ENCODE results near the gene DIP2C. TPM values are rescaled to one million over a fixed set of nuclear protein-coding genes. Genes with fewer than 3 reads are reported as not detected.

Gene DIP2C
- total RNA-seq, 1 donor from 2014 or later, result 0.53 TPM

DNA sequence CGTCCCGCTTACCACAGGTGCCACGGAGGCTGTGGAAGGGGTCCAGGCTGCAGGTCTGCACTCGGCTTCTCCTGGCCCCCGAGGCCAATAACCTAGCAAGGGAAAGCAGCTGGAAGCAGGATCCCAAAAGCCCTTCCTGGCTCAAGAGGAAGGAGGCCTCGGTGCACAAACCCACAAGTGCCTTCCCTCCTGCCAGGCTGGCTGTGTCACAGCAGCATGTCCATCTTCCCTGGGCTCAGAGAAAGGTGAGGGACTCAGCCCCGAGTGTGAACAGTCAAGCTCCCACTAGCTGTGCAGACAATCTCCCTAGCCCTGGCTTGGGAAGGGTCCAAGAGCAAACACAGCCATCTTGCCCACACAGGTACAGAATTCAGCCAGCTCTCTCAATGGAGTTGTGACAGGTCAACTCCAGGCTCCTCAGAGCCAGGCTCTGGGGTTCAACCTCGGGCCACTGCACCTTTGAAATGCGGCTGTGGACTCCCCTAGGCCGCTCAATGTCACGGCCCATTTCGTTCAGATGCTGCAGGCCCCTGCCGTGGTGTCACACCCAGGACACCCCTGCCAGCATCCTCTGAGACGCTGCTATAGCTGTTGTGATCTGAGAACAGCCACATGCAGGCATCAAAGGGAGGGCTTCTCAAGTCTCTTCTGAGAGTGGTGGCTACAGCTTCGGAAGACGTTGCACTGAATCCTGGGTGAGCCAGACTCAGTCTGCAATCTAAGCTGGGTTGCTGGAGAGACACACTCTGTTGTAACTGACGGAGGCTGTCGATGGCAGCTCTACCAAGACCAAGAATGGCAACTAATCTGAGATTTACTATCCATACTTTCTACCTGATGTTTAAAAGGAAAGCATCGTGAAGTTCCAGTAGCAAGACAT, 137.9 kb downstream of the DIP2C start:
- no peak overlapping the region for H3K4me3 ChIP-seq (ENCODE audit: low read depth, low read length)
- H3K36me3 ChIP-seq (ENCODE audit: control insufficient read depth, insufficient read depth, low read length), result no peaks in the 10 kb centered on the region
- TF ChIP-seq, protein P1, sequence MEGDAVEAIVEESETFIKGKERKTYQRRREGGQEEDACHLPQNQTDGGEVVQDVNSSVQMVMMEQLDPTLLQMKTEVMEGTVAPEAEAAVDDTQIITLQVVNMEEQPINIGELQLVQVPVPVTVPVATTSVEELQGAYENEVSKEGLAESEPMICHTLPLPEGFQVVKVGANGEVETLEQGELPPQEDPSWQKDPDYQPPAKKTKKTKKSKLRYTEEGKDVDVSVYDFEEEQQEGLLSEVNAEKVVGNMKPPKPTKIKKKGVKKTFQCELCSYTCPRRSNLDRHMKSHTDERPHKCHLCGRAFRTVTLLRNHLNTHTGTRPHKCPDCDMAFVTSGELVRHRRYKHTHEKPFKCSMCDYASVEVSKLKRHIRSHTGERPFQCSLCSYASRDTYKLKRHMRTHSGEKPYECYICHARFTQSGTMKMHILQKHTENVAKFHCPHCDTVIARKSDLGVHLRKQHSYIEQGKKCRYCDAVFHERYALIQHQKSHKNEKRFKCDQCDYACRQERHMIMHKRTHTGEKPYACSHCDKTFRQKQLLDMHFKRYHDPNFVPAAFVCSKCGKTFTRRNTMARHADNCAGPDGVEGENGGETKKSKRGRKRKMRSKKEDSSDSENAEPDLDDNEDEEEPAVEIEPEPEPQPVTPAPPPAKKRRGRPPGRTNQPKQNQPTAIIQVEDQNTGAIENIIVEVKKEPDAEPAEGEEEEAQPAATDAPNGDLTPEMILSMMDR (IDR thresholded peaks at IDR 0.05; ENCODE audit: insufficient read depth, low read length, severe bottlenecking), result no peak
- FAIRE-seq (no peak), DNase-seq (ENCODE audit: low read depth) (no peak)
- H3K27me3 ChIP-seq (ENCODE audit: control insufficient read depth, insufficient read depth, low read length), result no peaks in the 10 kb centered on the region

- Histone ChIP-seq H3K4me3 (ENCODE audit: low read depth, low read length) (no peak overlapping the region), H3K27me3 (ENCODE audit: control insufficient read depth, insufficient read depth, low read length) (no peaks in the 10 kb centered on the region), H3K36me3 (ENCODE audit: control insufficient read depth, insufficient read depth, low read length) (no peaks in the 10 kb centered on the region)
- TF ChIP-seq, protein P1 (IDR thresholded peaks at IDR 0.05; ENCODE audit: insufficient read depth, low read length, severe bottlenecking), result no peak
- no peak for FAIRE-seq
- no peak for DNase-seq (ENCODE audit: low read depth)
Measured at GRCh38 chr10:550665-551372, 138.6 kb downstream of the DIP2C start.

DNA sequence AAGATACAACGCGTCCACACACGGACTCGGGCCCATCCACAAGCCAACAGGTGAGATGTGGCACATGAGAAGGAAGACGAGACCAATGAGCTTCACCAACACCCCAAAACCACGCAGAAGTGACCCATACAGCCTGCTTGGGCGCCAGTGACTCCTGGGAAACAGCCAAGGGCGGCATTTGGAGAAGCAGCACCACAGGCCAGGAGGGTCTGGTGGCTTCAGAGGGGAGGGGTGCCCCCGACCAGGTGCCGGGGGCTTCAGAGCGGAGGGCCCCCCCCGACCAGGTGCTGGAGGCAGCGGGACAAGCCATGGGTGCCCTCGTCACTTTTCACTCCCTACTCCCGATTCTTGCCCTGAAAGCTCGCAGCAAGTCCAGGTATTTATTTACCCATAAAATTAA, 140.1 kb downstream of the DIP2C start:
- no peaks in the 10 kb centered on the region for H3K27me3 ChIP-seq (ENCODE audit: control insufficient read depth, insufficient read depth, low read length)
- FAIRE-seq (no peak), DNase-seq (ENCODE audit: low read depth) (no peak)
- no peaks in the 10 kb centered on the region for H3K36me3 ChIP-seq (ENCODE audit: control insufficient read depth, insufficient read depth, low read length)
- H3K4me3 ChIP-seq (ENCODE audit: low read depth, low read length), result no peak overlapping the region
- TF ChIP-seq, protein P1 (IDR thresholded peaks at IDR 0.05; ENCODE audit: insufficient read depth, low read length, severe bottlenecking), result no peak

DNA sequence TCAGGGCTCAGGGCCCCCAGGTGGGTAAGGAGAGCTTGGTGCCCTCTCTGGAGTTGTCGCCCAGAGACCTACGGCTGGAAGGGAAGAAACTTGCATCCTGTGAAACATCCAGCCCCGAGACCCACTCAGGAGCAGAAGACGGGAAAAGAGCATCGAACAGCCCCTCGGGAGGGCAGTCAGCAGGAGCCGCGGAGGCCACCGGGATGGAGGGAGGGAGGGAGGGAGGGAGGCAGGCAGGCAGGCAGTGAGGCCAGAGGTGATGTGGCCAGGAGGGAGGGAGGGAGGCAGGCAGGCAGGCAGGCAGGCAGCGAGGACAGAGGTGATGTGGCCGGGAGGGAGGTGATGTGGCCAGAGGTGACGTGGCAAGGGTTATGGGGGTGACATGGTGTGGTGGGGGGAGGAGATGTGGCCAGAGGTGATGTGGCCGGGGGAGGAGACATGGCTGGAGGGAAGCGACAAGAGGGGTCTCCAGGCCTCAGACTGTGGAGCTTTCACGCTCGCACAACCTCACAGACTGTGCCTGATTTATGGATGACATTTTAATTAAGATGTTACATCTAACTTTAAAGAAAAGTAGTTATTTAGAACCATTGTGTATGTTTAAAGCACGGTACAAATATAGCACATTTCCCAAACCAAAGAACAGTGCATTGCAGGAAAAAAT, 141.1 kb downstream of the DIP2C start:
- DNase-seq (ENCODE audit: low read depth), result no peak
- no peak for FAIRE-seq

GRCh38 chr10:547591-548081, 141.8 kb downstream of the DIP2C start:
- Histone ChIP-seq H3K36me3 (ENCODE audit: control insufficient read depth, insufficient read depth, low read length) (no peaks in the 10 kb centered on the region), H3K27me3 (ENCODE audit: control insufficient read depth, insufficient read depth, low read length) (no peaks in the 10 kb centered on the region), H3K4me3 (ENCODE audit: low read depth, low read length) (no peak overlapping the region)
- DNase-seq (ENCODE audit: low read depth) (no peak), FAIRE-seq (no peak)
- TF ChIP-seq, protein P1 (IDR thresholded peaks at IDR 0.05; ENCODE audit: insufficient read depth, low read length, severe bottlenecking), result no peak

More for the DNA sequence above, 141.1 kb downstream of the DIP2C start:
- Histone ChIP-seq H3K36me3 (ENCODE audit: control insufficient read depth, insufficient read depth, low read length) (no peaks in the 10 kb centered on the region), H3K27me3 (ENCODE audit: control insufficient read depth, insufficient read depth, low read length) (no peaks in the 10 kb centered on the region), H3K4me3 (ENCODE audit: low read depth, low read length) (no peak overlapping the region)
- TF ChIP-seq, protein P1 (IDR thresholded peaks at IDR 0.05; ENCODE audit: insufficient read depth, low read length, severe bottlenecking), result no peak

Data from bronchial epithelial cell (primary cell).